WTC11 (cell line): ENCODE measurements around the gene HSD17B14.

ENCODE experiments used
- ATF2 ChIP-seq: sonication (generic); formaldehyde crosslinking; IDR thresholded peaks from 2 replicates; pipeline ENCODE4 v1.8.1; 2022; ENCODE audit warnings: low read depth, missing genetic modification reagents, borderline replicate concordance
- CBFB ChIP-seq: sonication (generic); formaldehyde crosslinking; IDR thresholded peaks from 2 replicates; pipeline ENCODE4 v1.8.1; 2022; ENCODE audit warnings: mild to moderate bottlenecking, low read depth, missing genetic modification reagents
- ELF4 ChIP-seq: sonication (generic); formaldehyde crosslinking; IDR thresholded peaks from 2 replicates; pipeline ENCODE4 v1.8.1; 2022; ENCODE audit warnings: low read depth, mild to moderate bottlenecking, moderate library complexity, missing genetic modification reagents
- MLX ChIP-seq: sonication (generic); formaldehyde crosslinking; IDR thresholded peaks from 2 replicates; pipeline ENCODE4 v1.8.1; 2023; ENCODE audit warnings: mild to moderate bottlenecking, missing genetic modification reagents, moderate library complexity
- SMAD3 ChIP-seq: sonication (generic); formaldehyde crosslinking; IDR thresholded peaks from 2 replicates; pipeline ENCODE4 v1.8.0; 2022; ENCODE audit warnings: missing genetic modification reagents, mild to moderate bottlenecking, borderline replicate concordance
- TCF7 ChIP-seq: sonication (generic); formaldehyde crosslinking; IDR thresholded peaks from 2 replicates; pipeline ENCODE4 v1.8.0; 2022; ENCODE audit warnings: mild to moderate bottlenecking, low read depth, missing genetic modification reagents, moderate library complexity
- TEAD4 ChIP-seq: sonication (generic); formaldehyde crosslinking; IDR thresholded peaks from 2 replicates; pipeline ENCODE4 v1.8.0; 2022; ENCODE audit warnings: mild to moderate bottlenecking, missing genetic modification reagents
- ZMAT4 ChIP-seq: fragments of 250-450 bp; sonication (Bioruptor Pico); IDR thresholded peaks from 2 replicates; pipeline ENCODE4 v1.9.0; 2021; ENCODE audit warnings: mild to moderate bottlenecking
- ZNF138 ChIP-seq: sonication (generic); formaldehyde crosslinking; conservative IDR thresholded peaks from 2 replicates; pipeline ENCODE4 v1.8.1; 2022; ENCODE audit warnings: mild to moderate bottlenecking, moderate library complexity, missing genetic modification reagents
- TF ChIP-seq, protein P1 (sequence below): fragments of 200-600 bp; IDR thresholded peaks from 2 replicates; pipeline ENCODE4 v1.8.0; 2022; ENCODE audit warnings: antibody characterized with exemption
- TF ChIP-seq, protein P2 (sequence below): sonication (generic); formaldehyde crosslinking; IDR thresholded peaks from 2 replicates; pipeline ENCODE4 v1.8.1; 2022; ENCODE audit warnings: missing genetic modification reagents, borderline replicate concordance

- TF ChIP-seq, protein P1, sequence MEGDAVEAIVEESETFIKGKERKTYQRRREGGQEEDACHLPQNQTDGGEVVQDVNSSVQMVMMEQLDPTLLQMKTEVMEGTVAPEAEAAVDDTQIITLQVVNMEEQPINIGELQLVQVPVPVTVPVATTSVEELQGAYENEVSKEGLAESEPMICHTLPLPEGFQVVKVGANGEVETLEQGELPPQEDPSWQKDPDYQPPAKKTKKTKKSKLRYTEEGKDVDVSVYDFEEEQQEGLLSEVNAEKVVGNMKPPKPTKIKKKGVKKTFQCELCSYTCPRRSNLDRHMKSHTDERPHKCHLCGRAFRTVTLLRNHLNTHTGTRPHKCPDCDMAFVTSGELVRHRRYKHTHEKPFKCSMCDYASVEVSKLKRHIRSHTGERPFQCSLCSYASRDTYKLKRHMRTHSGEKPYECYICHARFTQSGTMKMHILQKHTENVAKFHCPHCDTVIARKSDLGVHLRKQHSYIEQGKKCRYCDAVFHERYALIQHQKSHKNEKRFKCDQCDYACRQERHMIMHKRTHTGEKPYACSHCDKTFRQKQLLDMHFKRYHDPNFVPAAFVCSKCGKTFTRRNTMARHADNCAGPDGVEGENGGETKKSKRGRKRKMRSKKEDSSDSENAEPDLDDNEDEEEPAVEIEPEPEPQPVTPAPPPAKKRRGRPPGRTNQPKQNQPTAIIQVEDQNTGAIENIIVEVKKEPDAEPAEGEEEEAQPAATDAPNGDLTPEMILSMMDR, result no peak
- TF ChIP-seq CBFB (CRISPR knock-in tag) (no peak), SMAD3 (no peak), ZMAT4 (no peak), ATF2 (CRISPR knock-in tag) (no peak), MLX (CRISPR knock-in tag) (no peak), TCF7 (CRISPR knock-in tag) (no peak), ELF4 (CRISPR knock-in tag) (no peak), TEAD4 (CRISPR knock-in tag) (no peak), ZNF138 (no peak)
- TF ChIP-seq, protein P2, sequence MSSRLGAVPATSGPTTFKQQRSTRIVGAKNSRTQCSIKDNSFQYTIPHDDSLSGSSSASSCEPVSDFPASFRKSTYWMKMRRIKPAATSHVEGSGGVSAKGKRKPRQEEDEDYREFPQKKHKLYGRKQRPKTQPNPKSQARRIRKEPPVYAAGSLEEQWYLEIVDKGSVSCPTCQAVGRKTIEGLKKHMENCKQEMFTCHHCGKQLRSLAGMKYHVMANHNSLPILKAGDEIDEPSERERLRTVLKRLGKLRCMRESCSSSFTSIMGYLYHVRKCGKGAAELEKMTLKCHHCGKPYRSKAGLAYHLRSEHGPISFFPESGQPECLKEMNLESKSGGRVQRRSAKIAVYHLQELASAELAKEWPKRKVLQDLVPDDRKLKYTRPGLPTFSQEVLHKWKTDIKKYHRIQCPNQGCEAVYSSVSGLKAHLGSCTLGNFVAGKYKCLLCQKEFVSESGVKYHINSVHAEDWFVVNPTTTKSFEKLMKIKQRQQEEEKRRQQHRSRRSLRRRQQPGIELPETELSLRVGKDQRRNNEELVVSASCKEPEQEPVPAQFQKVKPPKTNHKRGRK (CRISPR knock-in tag), result no peak
These were observed 31.8 kb downstream of the HSD17B14 start for GRCh38 chr19:48804496-48804895.
